MM.1S (cell line): ENCODE results near the gene PSPN.

Experiments
- DNase-seq: peaks from one replicate; pipeline ENCODE4 v3.0.0-alpha.2; 2015
- H2AFZ ChIP-seq: fragments of 300-600 bp; sonication (generic); 2 replicates; pipeline ENCODE4 v1.6.0; 2016; ENCODE audit warnings: antibody characterized with exemption, low read length
- H3F3A ChIP-seq: fragments of 300-600 bp; sonication (generic); 2 replicates; pipeline ENCODE4 v1.6.1; 2016; ENCODE audit warnings: mild to moderate bottlenecking, antibody characterized with exemption, low read length, moderate library complexity, mixed read lengths; ENCODE audit not compliant: insufficient read depth
- H3K27ac ChIP-seq: fragments of 300-600 bp; sonication (generic); 2 replicates; pipeline ENCODE4 v1.5.1; 2016; ENCODE audit warnings: mild to moderate bottlenecking, low read length
- H3K27me3 ChIP-seq: fragments of 300-600 bp; sonication (generic); replicated peaks from 2 replicates; pipeline ENCODE4 v1.6.0; 2016; ENCODE audit warnings: low read length; ENCODE audit not compliant: insufficient read depth
- H3K36me3 ChIP-seq: fragments of 300-600 bp; sonication (generic); replicated peaks from 2 replicates; pipeline ENCODE4 v1.6.1; 2016; ENCODE audit warnings: mild to moderate bottlenecking, low read length, mixed read lengths; ENCODE audit not compliant: insufficient read depth
- H3K4me1 ChIP-seq: fragments of 300-600 bp; sonication (generic); 2 replicates; pipeline ENCODE4 v1.6.1; 2016; ENCODE audit warnings: low read length, mixed read lengths
- H3K4me2 ChIP-seq: fragments of 300-600 bp; sonication (generic); 2 replicates; pipeline ENCODE4 v1.6.0; 2016; ENCODE audit warnings: low read depth, low read length
- H3K4me3 ChIP-seq: fragments of 300-600 bp; sonication (generic); 2 replicates; pipeline ENCODE4 v1.5.1; 2016; ENCODE audit warnings: low read length, mixed read lengths
- H3K79me2 ChIP-seq: fragments of 300-600 bp; sonication (generic); 2 replicates; pipeline ENCODE4 v1.6.1; 2016; ENCODE audit warnings: mixed run types, low read length, mixed read lengths
- H3K9ac ChIP-seq: fragments of 300-600 bp; sonication (generic); 2 replicates; pipeline ENCODE4 v1.6.1; 2016; ENCODE audit warnings: low read length, mixed read lengths
- H3K9me2 ChIP-seq: fragments of 300-600 bp; sonication (generic); replicated peaks from 2 replicates; pipeline ENCODE4 v1.6.1; 2016; ENCODE audit warnings: mild to moderate bottlenecking, low read length, mixed read lengths; ENCODE audit not compliant: insufficient read depth
- H3K9me3 ChIP-seq: fragments of 300-600 bp; sonication (generic); replicated peaks from 2 replicates; pipeline ENCODE4 v1.6.1; 2016; ENCODE audit warnings: mild to moderate bottlenecking, low read length, mixed read lengths; ENCODE audit not compliant: insufficient read depth
- H4K20me1 ChIP-seq: fragments of 300-600 bp; sonication (generic); 2 replicates; pipeline ENCODE4 v1.6.1; 2016; ENCODE audit warnings: mild to moderate bottlenecking, low read length, moderate library complexity, mixed read lengths; ENCODE audit not compliant: insufficient read depth
- CTCF ChIP-seq: fragments of 300-600 bp; sonication (generic); IDR thresholded peaks from 2 replicates; pipeline ENCODE4 v1.5.1; 2016; ENCODE audit warnings: antibody characterized with exemption, low read length, mixed read lengths
- EZH2 ChIP-seq: fragments of 300-600 bp; sonication (generic); optimal IDR thresholded peaks from 2 replicates; pipeline ENCODE3; 2017; ENCODE audit warnings: low read depth, mild to moderate bottlenecking, antibody characterized with exemption, low read length, mixed read lengths
- EZH2phosphoT487 ChIP-seq: fragments of 300-600 bp; sonication (generic); IDR thresholded peaks from 2 replicates; pipeline ENCODE4 v1.6.1; 2018; ENCODE audit warnings: antibody characterized with exemption, low read length

The PSPN gene

GRCh38 chr19:6417713-6418561 lies 42.2 kb upstream of the PSPN start:
- H3K4me3 ChIP-seq, result no peak overlapping the region
- no peak overlapping the region for H2AFZ ChIP-seq
- no peaks in the 10 kb centered on the region for H3K27me3 ChIP-seq
- DNase-seq, result no peak
- H3K4me2 ChIP-seq, result no peak overlapping the region
- H3K9me3 ChIP-seq, result no peaks in the 10 kb centered on the region
- TF ChIP-seq EZH2phosphoT487 (no peak), CTCF (peak; percentile 12; the same call in 1 of the 2 replicates)
- H3K27ac ChIP-seq, result no peak overlapping the region
- peaks cover under 1% of the 10 kb centered on the region; the same call in 1 of the 2 replicates for H3K4me1 ChIP-seq
- H4K20me1 ChIP-seq, result peaks cover 37% of the 10 kb centered on the region
- H3K9me2 ChIP-seq, result no peaks in the 10 kb centered on the region
- H3K9ac ChIP-seq, result no peak overlapping the region
- H3F3A ChIP-seq, result peaks cover 13% of the 10 kb centered on the region; the same call in 1 of the 2 replicates
- H3K79me2 ChIP-seq, result peaks cover 58% of the 10 kb centered on the region
- H3K36me3 ChIP-seq, result peaks cover 55% of the 10 kb centered on the region

- no peak for DNase-seq
- peaks cover 25% of the 10 kb centered on the region for H4K20me1 ChIP-seq
- peaks cover 47% of the 10 kb centered on the region for H3K36me3 ChIP-seq
- peaks cover 13% of the 10 kb centered on the region; the same call in 1 of the 2 replicates for H3F3A ChIP-seq
- no peaks in the 10 kb centered on the region for H3K9me2 ChIP-seq
- no peak overlapping the region for H2AFZ ChIP-seq
- no peaks in the 10 kb centered on the region for H3K4me1 ChIP-seq
- H3K27me3 ChIP-seq, result no peaks in the 10 kb centered on the region
- H3K27ac ChIP-seq, result no peak overlapping the region
- H3K9ac ChIP-seq, result no peak overlapping the region
- no peaks in the 10 kb centered on the region for H3K9me3 ChIP-seq
- no peak for TF ChIP-seq EZH2
- no peak for TF ChIP-seq CTCF
- TF ChIP-seq EZH2phosphoT487, result no peak
- H3K79me2 ChIP-seq, result peaks cover 47% of the 10 kb centered on the region
- H3K4me2 ChIP-seq, result no peak overlapping the region
- no peak overlapping the region for H3K4me3 ChIP-seq
Measured at GRCh38 chr19:6416658-6417405, 41.1 kb upstream of the PSPN start.

GRCh38 chr19:6415591-6416190 lies 40.0 kb upstream of the PSPN start:
- no peak overlapping the region for H3K4me2 ChIP-seq
- no peak overlapping the region for H3K4me3 ChIP-seq
- H3K79me2 ChIP-seq, result peaks cover 36% of the 10 kb centered on the region
- H3K9ac ChIP-seq, result no peak overlapping the region
- no peak for TF ChIP-seq CTCF
- TF ChIP-seq EZH2phosphoT487, result no peak
- TF ChIP-seq EZH2, result no peak
- DNase-seq, result no peak
- peaks cover 43% of the 10 kb centered on the region for H3K36me3 ChIP-seq
- no peaks in the 10 kb centered on the region for H3K9me3 ChIP-seq
- H3F3A ChIP-seq, result peaks cover 13% of the 10 kb centered on the region; the same call in 1 of the 2 replicates
- H3K27me3 ChIP-seq, result no peaks in the 10 kb centered on the region
- no peaks in the 10 kb centered on the region for H3K4me1 ChIP-seq
- H4K20me1 ChIP-seq, result peaks cover 14% of the 10 kb centered on the region
- H2AFZ ChIP-seq, result no peak overlapping the region
- H3K27ac ChIP-seq, result no peak overlapping the region
- no peaks in the 10 kb centered on the region for H3K9me2 ChIP-seq
